IMR-90 (cell line): ENCODE data around the gene BCKDK. TPM values are rescaled to one million over a fixed set of nuclear protein-coding genes. Genes with fewer than 3 reads are reported as not detected.

Experiments
- ATAC-seq: fragments of 200-7000 bp; cut with Tn5 transposase; 2 replicates; pipeline ENCODE4 v1.9.1; 2020; ENCODE audit warnings: low read depth, mild to moderate bottlenecking, moderate library complexity
- BruUV-seq: library from RNA; stranded (reverse); fragments of 400-500 nt; replicated peaks from 2 replicates; lab custom pipeline; 2021; lab: Mats Ljungman, UMichigan
- CTCF ChIA-PET: fragments of 300-600 bp; formaldehyde crosslinking; extraction: SDS; loops from one replicate; lab custom pipeline; 2021; ENCODE audit warnings: antibody characterized with exemption; lab: Yijun Ruan, JAX
- POLR2A ChIA-PET: fragments of 300-600 bp; sonication (Branson Sonifier 250); formaldehyde crosslinking; loops from one replicate; lab custom pipeline; 2022; ENCODE audit warnings: antibody characterized with exemption; ENCODE audit not compliant: unreplicated experiment; lab: Charles Lee
- DNase-seq: peaks from one replicate; pipeline ENCODE4 v3.0.0; 2013
- H2AFZ ChIP-seq: replicated peaks from 2 replicates; pipeline ENCODE3; 2013; ENCODE audit warnings: low read length, mild to moderate bottlenecking; ENCODE audit not compliant: poor library complexity
- H2AK5ac ChIP-seq: 2 replicates; pipeline ENCODE4 v1.6.1; 2013; ENCODE audit warnings: low read depth, low read length, inconsistent platforms
- H2AK9ac ChIP-seq: replicated peaks from 2 replicates; pipeline ENCODE3; 2013; ENCODE audit warnings: mild to moderate bottlenecking, low read depth, low read length, moderate library complexity; ENCODE audit not compliant: poor library complexity
- H2BK120ac ChIP-seq: 2 replicates; pipeline ENCODE4 v1.6.1; 2013; ENCODE audit warnings: low read depth, low read length, inconsistent platforms
- H2BK15ac ChIP-seq: 3 replicates; pipeline ENCODE4 v1.6.1; 2013; ENCODE audit warnings: low read depth, low read length, inconsistent platforms
- H2BK20ac ChIP-seq: 2 replicates; pipeline ENCODE4 v1.6.1; 2013; ENCODE audit warnings: low read depth, mild to moderate bottlenecking, inconsistent platforms, low read length, moderate library complexity
- H2BK5ac ChIP-seq: 2 replicates; pipeline ENCODE4 v1.6.1; 2013; ENCODE audit warnings: mild to moderate bottlenecking, low read depth, low read length, inconsistent platforms; ENCODE audit not compliant: poor library complexity, severe bottlenecking
- H3K14ac ChIP-seq: replicated peaks from 2 replicates; pipeline ENCODE4 v1.6.1; 2013; ENCODE audit warnings: low read depth, low read length, inconsistent platforms
- H3K18ac ChIP-seq: 2 replicates; pipeline ENCODE4 v1.6.1; 2013; ENCODE audit warnings: low read depth, low read length, control low read depth
- H3K23ac ChIP-seq: 2 replicates; pipeline ENCODE4 v1.6.1; 2013; ENCODE audit warnings: low read depth, low read length, inconsistent platforms
- H3K27ac ChIP-seq: 2 replicates; pipeline ENCODE4 v1.5.1; 2013; ENCODE audit warnings: mild to moderate bottlenecking, control low read depth, low read length; ENCODE audit not compliant: insufficient read depth
- H3K27me3 ChIP-seq: 2 replicates; pipeline ENCODE4 v1.6.1; 2013; ENCODE audit warnings: low read length; ENCODE audit not compliant: control insufficient read depth, insufficient read depth
- H3K36me3 ChIP-seq: 2 replicates; pipeline ENCODE4 v1.6.1; 2013; ENCODE audit warnings: low read length, mixed read lengths; ENCODE audit not compliant: control insufficient read depth, insufficient read depth
- H3K4ac ChIP-seq: 2 replicates; pipeline ENCODE4 v1.6.1; 2013; ENCODE audit warnings: low read depth, low read length, inconsistent platforms
- H3K4me1 ChIP-seq: 2 replicates; pipeline ENCODE4 v1.6.1; 2013; ENCODE audit warnings: low read length, mixed read lengths; ENCODE audit not compliant: control insufficient read depth, insufficient read depth
- H3K4me2 ChIP-seq: 2 replicates; pipeline ENCODE4 v1.6.1; 2013; ENCODE audit warnings: low read depth, mild to moderate bottlenecking, control low read depth, low read length, moderate library complexity
- H3K4me3 ChIP-seq: 2 replicates; pipeline ENCODE4 v1.5.1; 2013; ENCODE audit warnings: low read depth, mild to moderate bottlenecking, control low read depth, low read length, moderate library complexity; ENCODE audit not compliant: insufficient read depth
- H3K56ac ChIP-seq: 2 replicates; pipeline ENCODE4 v1.6.1; 2013; ENCODE audit warnings: low read length, inconsistent platforms; ENCODE audit not compliant: insufficient read depth; ENCODE audit errors: extremely low read depth
- H3K79me1 ChIP-seq, 2 experiments: 2 replicates each; pipeline ENCODE4 v1.6.1; 2013; ENCODE audit warnings: low read length in 2 of 2, inconsistent platforms in 1 of 2, low read depth in 1 of 2
- H3K9ac ChIP-seq: 2 replicates; pipeline ENCODE4 v1.6.1; 2013; ENCODE audit warnings: low read depth, low read length, control low read depth
- H3K9me1 ChIP-seq: 2 replicates; pipeline ENCODE4 v1.6.1; 2013; ENCODE audit warnings: low read length, inconsistent platforms; ENCODE audit not compliant: insufficient read depth
- H3K9me3 ChIP-seq: 2 replicates; pipeline ENCODE4 v1.6.1; 2013; ENCODE audit warnings: low read length; ENCODE audit not compliant: control insufficient read depth, insufficient read depth
- H4K20me1 ChIP-seq: 2 replicates; pipeline ENCODE4 v1.6.1; 2013; ENCODE audit warnings: low read length, inconsistent platforms; ENCODE audit not compliant: insufficient read depth
- H4K5ac ChIP-seq: 2 replicates; pipeline ENCODE4 v1.6.1; 2013; ENCODE audit warnings: mild to moderate bottlenecking, low read depth, low read length, control low read depth
- H4K8ac ChIP-seq, 2 experiments: 2 replicates each; pipeline ENCODE4 v1.6.1; 2013; ENCODE audit warnings: low read depth in 2 of 2, low read length in 2 of 2, control low read depth in 1 of 2, inconsistent platforms in 1 of 2
- H4K91ac ChIP-seq: 2 replicates; pipeline ENCODE4 v1.6.1; 2013; ENCODE audit warnings: low read depth, low read length, inconsistent platforms; ENCODE audit not compliant: insufficient read depth
- CEBPB ChIP-seq: IDR thresholded peaks from 2 replicates; pipeline ENCODE4 v1.6.1; 2012; ENCODE audit warnings: low read depth, low read length, improper control_type of control experiment
- MAFK ChIP-seq: IDR thresholded peaks from 2 replicates; pipeline ENCODE4 v1.6.1; 2012; ENCODE audit warnings: low read depth, low read length, improper control_type of control experiment
- MAZ ChIP-seq: IDR thresholded peaks from 2 replicates; pipeline ENCODE4 v1.6.1; 2012; ENCODE audit warnings: low read depth, mild to moderate bottlenecking, low read length, improper control_type of control experiment, moderate library complexity, borderline replicate concordance
- POLR2A ChIP-seq: IDR thresholded peaks from 2 replicates; pipeline ENCODE4 v1.6.1; 2012; ENCODE audit warnings: mild to moderate bottlenecking, low read depth, low read length
- RAD21 ChIP-seq: IDR thresholded peaks from 2 replicates; pipeline ENCODE4 v1.6.1; 2012; ENCODE audit warnings: low read length, improper control_type of control experiment
- RCOR1 ChIP-seq: IDR thresholded peaks from 2 replicates; pipeline ENCODE4 v1.6.1; 2012; ENCODE audit warnings: mild to moderate bottlenecking, low read length, improper control_type of control experiment; ENCODE audit not compliant: insufficient replicate concordance
- RFX5 ChIP-seq: IDR thresholded peaks from 2 replicates; pipeline ENCODE4 v1.8.0; 2012; ENCODE audit warnings: low read depth, mild to moderate bottlenecking, low read length, moderate library complexity
- WGBS, 2 experiments: methylation state at CpG; one replicate each; pipeline versions ENCODE4 v1.1.5 to v1.1.7; 2013; ENCODE audit warnings: missing lambda C conversion rate in 2 of 2; ENCODE audit not compliant: insufficient read length in 1 of 2; ENCODE audit errors: extremely low coverage in 2 of 2; 5-methylcytosine and 5-hydroxymethylcytosine counted together
- dilution Hi-C: fragments of 300-500 bp; cut with HindIII; formaldehyde crosslinking; loops from one replicate; pipeline ENCODE4 v1.14.3; 2018; ENCODE audit warnings: low sequenced_read_pairs; ENCODE audit not compliant: unreplicated experiment
- in situ Hi-C: fragments of 300-500 bp; cut with MboI; formaldehyde crosslinking; loops from 3 replicates; pipeline ENCODE4 v1.14.3; 2019; ENCODE audit warnings: low sequenced_read_pairs, inconsistent platforms, mixed read lengths
- intact Hi-C: fragments of 100-400 bp; cut with micrococcal nuclease; formaldehyde crosslinking; loops from 2 replicates; pipeline ENCODE4 v1.10.0; 2022
- polyA plus RNA-seq, 3 experiments: library from polyadenylated mRNA; depleted of rRNA; stranded (reverse); fragments of >200 nt; gene quantifications; 2 replicates each; pipeline ENCODE4 v1.2.3, GENCODE V29; 2012; ENCODE audit warnings: low replicate concordance in 1 of 3
- total RNA-seq: library from RNA; depleted of rRNA; stranded (reverse); fragments of >200 nt; gene quantifications from 2 replicates; pipeline ENCODE4 v1.2.3, GENCODE V29; 2012
- TF ChIP-seq, protein P1 (sequence below): fragments of 150-350 bp; IDR thresholded peaks from 2 replicates; pipeline ENCODE4 v1.6.1; 2017; ENCODE audit warnings: mild to moderate bottlenecking, antibody characterized with exemption, low read length, low read depth

The BCKDK gene
- total and polyA plus RNA-seq, 2 of the 4 experiments (the other 2 are of a cell fraction): 26.0 to 79.3 TPM

- TF ChIP-seq POLR2A: peak; percentile 39; the same call in 1 of the 2 replicates
These were observed 43.2 kb upstream of the BCKDK start (continued) for GRCh38 chr16:31064882-31065461.

- H3K4me2 ChIP-seq: no peak overlapping the region
- no peak overlapping the region for H4K5ac ChIP-seq
- H3K36me3 ChIP-seq: peaks cover 9% of the 10 kb centered on the region
- dilution Hi-C loops: no loop called here
- ChIA-PET POLR2A (no interaction called here), CTCF (no interaction called here)
- WGBS, 2 experiments: 80% methylated on average over 1 of the region's 3 CpGs; no CpG with 5 or more reads in 1 of the 2 experiments
- H3K9me1 ChIP-seq: peaks cover 27% of the 10 kb centered on the region
- intact Hi-C loops: no loop called here
- no peak overlapping the region for H2AFZ ChIP-seq
- no peaks in the 10 kb centered on the region for H3K27me3 ChIP-seq
- H3K4ac ChIP-seq: no peak overlapping the region
- no peak overlapping the region for H3K4me3 ChIP-seq
- H2BK5ac ChIP-seq: no peak overlapping the region
- in situ Hi-C loops: no loop called here
- no peak overlapping the region for H3K27ac ChIP-seq
- TF ChIP-seq RAD21 (no peak), MAFK (no peak), CEBPB (no peak), MAZ (no peak), RFX5 (no peak), RCOR1 (no peak)
- TF ChIP-seq, protein P1, sequence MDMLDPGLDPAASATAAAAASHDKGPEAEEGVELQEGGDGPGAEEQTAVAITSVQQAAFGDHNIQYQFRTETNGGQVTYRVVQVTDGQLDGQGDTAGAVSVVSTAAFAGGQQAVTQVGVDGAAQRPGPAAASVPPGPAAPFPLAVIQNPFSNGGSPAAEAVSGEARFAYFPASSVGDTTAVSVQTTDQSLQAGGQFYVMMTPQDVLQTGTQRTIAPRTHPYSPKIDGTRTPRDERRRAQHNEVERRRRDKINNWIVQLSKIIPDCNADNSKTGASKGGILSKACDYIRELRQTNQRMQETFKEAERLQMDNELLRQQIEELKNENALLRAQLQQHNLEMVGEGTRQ: no peak
- no peak overlapping the region for H3K9ac ChIP-seq
- no peak overlapping the region for H3K18ac ChIP-seq
- H4K20me1 ChIP-seq: no peaks in the 10 kb centered on the region; the same call in 1 of the 2 replicates
- no peak overlapping the region for H4K91ac ChIP-seq
- DNase-seq (no peak), ATAC-seq (no peak)
- peaks cover 30 to 63% of the 10 kb centered on the region in 2 experiments; a peak in 3 of 4 replicates for H3K79me1 ChIP-seq
- no peak overlapping the region for H3K23ac ChIP-seq
- H2BK120ac ChIP-seq: no peak overlapping the region
- no peak overlapping the region for H2AK5ac ChIP-seq
- H2BK20ac ChIP-seq: no peak overlapping the region
- BruUV-seq: no TSS peak
- peaks cover 18% of the 10 kb centered on the region for H3K4me1 ChIP-seq
- no peak overlapping the region for H2AK9ac ChIP-seq
- H3K9me3 ChIP-seq: no peaks in the 10 kb centered on the region
- no peak overlapping the region for H2BK15ac ChIP-seq
- H3K56ac ChIP-seq: no peak overlapping the region
- H3K14ac ChIP-seq: no peak overlapping the region
- H4K8ac ChIP-seq: no peak overlapping the region
These were observed 40.8 kb upstream of the BCKDK start for GRCh38 chr16:31067342-31067741.
